Stimulated activated naive CD8-positive, alpha-beta T cell treated with anti-CD3 and anti-CD28 coated beads, Interleukin-15, Interleukin-2, amounts not matched to agents 100 ng/mL and 50 ng/mL, for 24 hours (primary cell): ENCODE results near the gene AKAP8L.

ENCODE experiments used
- H3K27ac Mint-ChIP-seq: one replicate; pipeline ENCODE4 v1.8.0; 2021; ENCODE audit warnings: mild to moderate bottlenecking, mixed read lengths
- H3K27me3 Mint-ChIP-seq: one replicate; pipeline ENCODE4 v1.8.0; 2021; ENCODE audit warnings: mixed read lengths
- H3K36me3 Mint-ChIP-seq: one replicate; pipeline ENCODE4 v1.8.0; 2021; ENCODE audit warnings: low read depth, mixed read lengths
- H3K4me1 Mint-ChIP-seq: one replicate; pipeline ENCODE4 v1.8.0; 2021; ENCODE audit warnings: low read depth, mixed read lengths
- H3K4me3 Mint-ChIP-seq: one replicate; pipeline ENCODE4 v1.8.0; 2021; ENCODE audit warnings: mild to moderate bottlenecking, mixed read lengths
- H3K9me3 Mint-ChIP-seq: one replicate; pipeline ENCODE4 v1.8.0; 2021; ENCODE audit warnings: mixed read lengths

AKAP8L gene

DNA sequence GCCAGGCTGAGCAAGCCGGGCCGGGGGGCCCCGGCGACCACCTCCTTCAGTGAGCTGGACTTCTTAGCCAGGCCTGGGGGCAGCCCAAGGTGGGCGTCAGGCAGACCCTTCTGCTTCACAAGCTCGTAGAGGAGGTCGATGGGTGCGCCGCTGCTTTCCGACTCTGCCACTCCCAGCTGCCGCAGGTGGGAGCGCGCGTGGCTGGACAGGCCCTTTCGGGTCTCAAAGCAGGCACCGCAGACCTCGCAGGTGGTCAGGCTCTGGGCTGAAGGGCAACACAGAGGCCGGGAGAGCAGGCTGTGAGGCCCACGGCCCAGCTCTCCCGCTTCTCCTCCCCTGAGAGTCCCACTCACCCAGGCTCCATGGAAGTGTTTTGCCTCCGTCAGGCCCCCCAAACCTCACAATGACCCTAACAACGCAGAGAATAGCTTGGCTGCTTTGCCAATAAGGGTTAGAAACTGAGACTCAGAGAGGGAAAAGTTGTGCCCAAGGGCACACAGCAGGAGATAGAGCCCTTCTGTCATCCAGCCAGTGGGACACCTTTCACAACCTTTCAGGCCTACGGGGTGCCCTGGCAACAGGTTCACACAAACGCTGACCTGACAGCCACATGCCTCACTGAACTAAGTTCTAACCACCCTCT is 11.2 kb upstream of the AKAP8L start:
- peaks cover 35% of the 10 kb centered on the region for H3K36me3 Mint-ChIP-seq
- H3K9me3 Mint-ChIP-seq: no peaks in the 10 kb centered on the region
- H3K27me3 Mint-ChIP-seq: no peaks in the 10 kb centered on the region
- peak overlapping the region; percentile 53 for H3K27ac Mint-ChIP-seq
- H3K4me3 Mint-ChIP-seq: peak overlapping the region; percentile 64
- H3K4me1 Mint-ChIP-seq: peaks cover 28% of the 10 kb centered on the region

- peaks cover 28% of the 10 kb centered on the region for H3K4me1 Mint-ChIP-seq
- peaks cover 35% of the 10 kb centered on the region for H3K36me3 Mint-ChIP-seq
- no peaks in the 10 kb centered on the region for H3K9me3 Mint-ChIP-seq
- H3K4me3 Mint-ChIP-seq: no peak overlapping the region
- H3K27ac Mint-ChIP-seq: no peak overlapping the region
- H3K27me3 Mint-ChIP-seq: no peaks in the 10 kb centered on the region
Observed at GRCh38 chr19:15428956-15429824, 10.4 kb upstream of the AKAP8L start.

DNA sequence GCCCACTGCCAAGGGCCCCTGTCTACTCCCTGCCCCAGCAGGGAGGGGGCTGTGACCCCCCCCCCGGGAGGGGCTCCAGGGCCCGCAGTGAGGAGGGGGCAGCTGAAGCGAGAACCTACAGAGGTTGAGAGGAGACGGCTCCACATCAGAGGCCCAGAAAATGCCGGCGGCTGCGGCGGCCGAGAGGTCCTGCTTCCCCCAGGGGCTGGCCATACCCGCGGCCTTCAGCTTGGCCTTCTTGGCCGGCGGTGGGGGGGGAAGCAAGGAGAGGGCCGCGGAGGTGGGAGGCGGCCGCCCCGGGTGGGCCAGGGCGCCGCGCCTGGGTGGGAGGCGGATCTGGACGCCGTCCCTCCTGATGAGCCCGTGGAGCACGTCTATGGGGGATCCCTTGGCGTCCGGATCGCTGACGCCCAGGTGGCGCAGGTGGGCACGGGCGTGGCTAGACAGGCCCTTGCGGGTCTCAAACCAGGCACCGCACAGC is 9.2 kb upstream of the AKAP8L start:
- Mint-ChIP-seq H3K9me3 (no peaks in the 10 kb centered on the region), H3K4me1 (peaks cover 23% of the 10 kb centered on the region), H3K36me3 (peaks cover 43% of the 10 kb centered on the region), H3K4me3 (no peak overlapping the region), H3K27ac (no peak overlapping the region), H3K27me3 (no peaks in the 10 kb centered on the region)

DNA sequence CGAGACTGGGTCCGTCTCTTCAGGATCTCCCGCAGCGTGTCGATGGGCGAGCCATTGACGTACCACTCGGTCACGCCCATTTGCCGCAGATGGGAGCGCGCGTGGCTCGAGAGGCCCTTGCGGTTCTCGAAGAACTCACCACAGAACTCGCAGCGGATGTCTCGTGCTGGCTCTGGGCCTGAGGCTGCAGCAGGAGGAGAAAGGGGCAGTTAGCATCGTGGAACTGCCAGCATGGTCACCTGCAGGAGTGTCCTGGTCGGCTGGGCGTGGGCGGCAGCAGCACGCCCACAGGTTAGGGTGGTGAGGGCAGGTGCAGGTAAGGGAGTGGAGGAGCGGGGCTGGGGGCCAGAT is 8.5 kb upstream of the AKAP8L start:
- Mint-ChIP-seq H3K27me3 (no peaks in the 10 kb centered on the region), H3K9me3 (no peaks in the 10 kb centered on the region), H3K27ac (peak overlapping the region; percentile 55), H3K4me3 (no peak overlapping the region), H3K4me1 (peaks cover 21% of the 10 kb centered on the region), H3K36me3 (peaks cover 50% of the 10 kb centered on the region)

GRCh38 chr19:15426485-15427349 is 7.9 kb upstream of the AKAP8L start:
- Mint-ChIP-seq H3K27me3 (no peaks in the 10 kb centered on the region), H3K36me3 (peaks cover 54% of the 10 kb centered on the region), H3K4me1 (peaks cover 18% of the 10 kb centered on the region), H3K4me3 (no peak overlapping the region), H3K27ac (no peak overlapping the region), H3K9me3 (no peaks in the 10 kb centered on the region)

- Mint-ChIP-seq H3K9me3 (no peaks in the 10 kb centered on the region), H3K27me3 (no peaks in the 10 kb centered on the region), H3K27ac (no peak overlapping the region), H3K4me3 (no peak overlapping the region), H3K36me3 (peaks cover 44% of the 10 kb centered on the region), H3K4me1 (peaks cover 5% of the 10 kb centered on the region)
Observed at GRCh38 chr19:15425321-15425950, 6.6 kb upstream of the AKAP8L start.

GRCh38 chr19:15424692-15425272 is 6.0 kb upstream of the AKAP8L start:
- Mint-ChIP-seq H3K9me3 (no peaks in the 10 kb centered on the region), H3K4me1 (peaks cover 4% of the 10 kb centered on the region), H3K27ac (no peak overlapping the region), H3K36me3 (peaks cover 44% of the 10 kb centered on the region), H3K4me3 (no peak overlapping the region), H3K27me3 (no peaks in the 10 kb centered on the region)

DNA sequence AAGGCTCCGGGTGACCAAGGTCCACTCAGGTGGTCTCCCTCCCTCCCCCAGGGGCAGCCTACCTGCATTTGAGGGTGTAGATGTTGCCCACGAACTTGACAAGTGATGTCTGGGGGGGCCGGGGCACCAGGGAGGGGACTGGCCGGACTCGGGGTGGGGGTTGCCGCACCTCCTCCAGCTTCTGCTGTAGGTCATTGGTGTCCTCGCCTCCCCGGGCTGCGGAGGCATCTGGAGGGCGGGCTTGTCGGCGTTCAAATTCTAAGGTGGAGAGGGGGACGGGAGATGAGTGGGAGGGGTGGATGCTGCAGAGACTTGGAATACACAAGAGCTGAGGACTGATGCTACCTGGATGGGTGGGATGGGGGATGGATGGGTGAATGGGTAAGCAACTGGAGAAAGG is 5.3 kb upstream of the AKAP8L start:
- no peak overlapping the region for H3K4me3 Mint-ChIP-seq
- H3K36me3 Mint-ChIP-seq: peaks cover 45% of the 10 kb centered on the region
- H3K27me3 Mint-ChIP-seq: no peaks in the 10 kb centered on the region
- no peak overlapping the region for H3K27ac Mint-ChIP-seq
- no peaks in the 10 kb centered on the region for H3K9me3 Mint-ChIP-seq
- peaks cover 10% of the 10 kb centered on the region for H3K4me1 Mint-ChIP-seq

DNA sequence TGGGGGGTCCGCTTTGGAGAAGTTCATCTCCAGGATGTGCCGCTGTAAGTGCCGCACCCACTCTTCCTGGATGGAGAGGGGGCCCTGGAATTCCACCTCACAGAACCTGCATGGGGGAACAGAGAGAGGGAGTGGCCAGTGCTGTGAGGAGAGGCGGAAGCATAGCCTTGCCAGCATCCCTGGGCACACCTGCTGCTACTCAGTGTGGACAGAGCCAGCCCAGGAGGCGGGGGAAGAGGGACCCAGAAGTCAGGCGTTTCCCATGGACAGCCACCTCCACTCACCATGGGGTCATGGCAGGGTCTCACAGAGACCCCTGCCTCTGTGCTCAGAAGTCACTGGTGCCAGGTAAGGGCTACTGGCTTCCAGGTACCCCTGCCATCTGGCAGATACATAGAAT is 4.3 kb upstream of the AKAP8L start:
- Mint-ChIP-seq H3K27ac (no peak overlapping the region), H3K36me3 (peaks cover 45% of the 10 kb centered on the region), H3K9me3 (no peaks in the 10 kb centered on the region), H3K27me3 (no peaks in the 10 kb centered on the region), H3K4me3 (no peak overlapping the region), H3K4me1 (peaks cover 14% of the 10 kb centered on the region)

GRCh38 chr19:15422296-15423075 is 3.7 kb upstream of the AKAP8L start:
- Mint-ChIP-seq H3K4me3 (no peak overlapping the region), H3K27ac (no peak overlapping the region)

GRCh38 chr19:15421721-15422260 is 3.0 kb upstream of the AKAP8L start:
- H3K36me3 Mint-ChIP-seq: peaks cover 37% of the 10 kb centered on the region
- no peak overlapping the region for H3K4me3 Mint-ChIP-seq
- H3K9me3 Mint-ChIP-seq: no peaks in the 10 kb centered on the region
- H3K27ac Mint-ChIP-seq: no peak overlapping the region
- no peaks in the 10 kb centered on the region for H3K27me3 Mint-ChIP-seq
- H3K4me1 Mint-ChIP-seq: peaks cover 26% of the 10 kb centered on the region

More at GRCh38 chr19:15422296-15423075, 3.7 kb upstream of the AKAP8L start:
- Mint-ChIP-seq H3K4me1 (peaks cover 20% of the 10 kb centered on the region), H3K36me3 (peaks cover 44% of the 10 kb centered on the region), H3K9me3 (no peaks in the 10 kb centered on the region), H3K27me3 (no peaks in the 10 kb centered on the region)

- Mint-ChIP-seq H3K27ac (no peak overlapping the region), H3K27me3 (no peaks in the 10 kb centered on the region), H3K4me1 (peaks cover 32% of the 10 kb centered on the region), H3K4me3 (no peak overlapping the region), H3K36me3 (peaks cover 38% of the 10 kb centered on the region), H3K9me3 (no peaks in the 10 kb centered on the region)
Observed at GRCh38 chr19:15421136-15421695, 2.4 kb upstream of the AKAP8L start.

GRCh38 chr19:15419413-15420025 is 731 bp upstream of the AKAP8L start:
- Mint-ChIP-seq H3K9me3 (no peaks in the 10 kb centered on the region), H3K4me3 (peak overlapping the region; percentile 95), H3K4me1 (peaks cover 42% of the 10 kb centered on the region), H3K36me3 (peaks cover 40% of the 10 kb centered on the region), H3K27ac (peak overlapping the region; percentile 67), H3K27me3 (no peaks in the 10 kb centered on the region)
